IPS-20b (cell line): ENCODE measurements around the gene PRDM7.

Experiments used
- H3K27ac ChIP-seq: one replicate; pipeline ENCODE4 v1.5.1; 2013; ENCODE audit warnings: low read length
- H3K27me3 ChIP-seq: 2 replicates; pipeline ENCODE4 v1.6.1; 2013; ENCODE audit warnings: mild to moderate bottlenecking, low read length, inconsistent platforms; ENCODE audit not compliant: insufficient read depth
- H3K36me3 ChIP-seq: 2 replicates; pipeline ENCODE4 v1.6.1; 2013; ENCODE audit warnings: low read depth, mild to moderate bottlenecking, inconsistent platforms, low read length, moderate library complexity; ENCODE audit not compliant: insufficient read depth
- H3K4me1 ChIP-seq: 2 replicates; pipeline ENCODE4 v1.6.1; 2013; ENCODE audit warnings: mild to moderate bottlenecking, control low read depth, inconsistent platforms, low read length, moderate library complexity; ENCODE audit not compliant: insufficient read depth
- H3K4me3 ChIP-seq: 2 replicates; pipeline ENCODE4 v1.5.1; 2013; ENCODE audit warnings: mild to moderate bottlenecking, low read length, inconsistent platforms
- H3K9ac ChIP-seq: 2 replicates; pipeline ENCODE4 v1.6.1; 2013; ENCODE audit warnings: low read depth, mild to moderate bottlenecking, inconsistent platforms, low read length, moderate library complexity
- H3K9me3 ChIP-seq: 2 replicates; pipeline ENCODE4 v1.6.1; 2013; ENCODE audit warnings: mild to moderate bottlenecking, low read depth, low read length, inconsistent platforms; ENCODE audit not compliant: insufficient read depth

Gene PRDM7

GRCh38 chr16:90007015-90007414 lies 70.1 kb downstream of the PRDM7 start:
- Histone ChIP-seq H3K9ac (no peak overlapping the region), H3K36me3 (no peaks in the 10 kb centered on the region), H3K9me3 (no peaks in the 10 kb centered on the region), H3K27ac (no peak overlapping the region), H3K4me1 (no peaks in the 10 kb centered on the region; the same call in 1 of the 2 replicates), H3K4me3 (no peak overlapping the region), H3K27me3 (no peaks in the 10 kb centered on the region)
